Omental fat pad (tissue), 4 donors: ENCODE data around the gene TAF10. TPM values are rescaled to one million over a fixed set of nuclear protein-coding genes. Genes with fewer than 3 reads are reported as not detected.

Source experiments
- ATAC-seq: fragments of 150-250 bp; one replicate; pipeline ENCODE4 v1.9.1; 2016; ENCODE audit warnings: mild to moderate bottlenecking, moderate library complexity; ENCODE audit not compliant: low FRiP score
- DNase-seq: peaks from one replicate; pipeline ENCODE4 v3.0.0-alpha.2; 2019; ENCODE audit warnings: low spot score
- CTCF ChIP-seq, 3 donors: fragments of 450-650 bp; IDR thresholded peaks; one replicate each; pipeline ENCODE4 v1.5.1; 2016 to 2017; ENCODE audit warnings: antibody characterized with exemption in 3 of 3, mild to moderate bottlenecking in 3 of 3, moderate library complexity in 2 of 3
- total RNA-seq, 4 donors: library from RNA; depleted of rRNA; stranded (reverse); fragments of >200 nt; gene quantifications; one replicate each; pipeline ENCODE4 v1.1.0, GENCODE V29; 2016

TAF10 gene
- total RNA-seq, 4 donors from 2014 or later, result 31.9 to 52.6 (median 37.1) TPM

- TF ChIP-seq CTCF (IDR thresholded peaks at IDR 0.05), result no peak
- DNase-seq (no peak), ATAC-seq (peak; percentile 59)
These were observed 44.0 kb upstream of the TAF10 start, which contains the start of gene DCHS1 for GRCh38 chr11:6655790-6656583. Gene DCHS1 (minus strand): TSS chr11:6655809. CDS start chr11:6641613, 14,196 bp downstream.

- no peak for TF ChIP-seq CTCF (IDR thresholded peaks at IDR 0.05)
- ATAC-seq, result peak; percentile 58
These were observed 43.2 kb upstream of the TAF10 start for GRCh38 chr11:6655020-6655789.

GRCh38 chr11:6654281-6655019, 42.4 kb upstream of the TAF10 start:
- DNase-seq, result no peak
- TF ChIP-seq CTCF (IDR thresholded peaks at IDR 0.05), result no peak
- no peak for ATAC-seq

More at GRCh38 chr11:6655020-6655789, 43.2 kb upstream of the TAF10 start:
- no peak for DNase-seq

GRCh38 chr11:6653656-6654055, 41.6 kb upstream of the TAF10 start:
- DNase-seq (no peak), ATAC-seq (no peak)
- no peak for TF ChIP-seq CTCF (IDR thresholded peaks at IDR 0.05)

GRCh38 chr11:6653097-6653496, 41.1 kb upstream of the TAF10 start:
- DNase-seq, result no peak
- ATAC-seq, result no peak
- no peak for TF ChIP-seq CTCF (IDR thresholded peaks at IDR 0.05)

GRCh38 chr11:6652182-6652581, 40.2 kb upstream of the TAF10 start:
- no peak for ATAC-seq
- DNase-seq, result no peak
- no peak for TF ChIP-seq CTCF (IDR thresholded peaks at IDR 0.05)
